HepG2 (cell line): ENCODE results near the gene DENND1C. TPM values are rescaled to one million over a fixed set of nuclear protein-coding genes. Genes with fewer than 3 reads are reported as not detected.

ENCODE experiments used
- CEBPG ChIP-seq: IDR thresholded peaks from 2 replicates; pipeline ENCODE4 v1.6.1; 2016
- ELF1 ChIP-seq: sonication (generic); formaldehyde crosslinking; IDR thresholded peaks from 2 replicates; pipeline ENCODE4 v1.4.0; 2020; ENCODE audit warnings: missing genetic modification reagents
- FOXJ3 ChIP-seq: sonication (generic); formaldehyde crosslinking; IDR thresholded peaks from 2 replicates; pipeline ENCODE4 v1.4.0; 2020; ENCODE audit warnings: missing genetic modification reagents, mild to moderate bottlenecking, borderline replicate concordance
- FOXK1 ChIP-seq: sonication (generic); formaldehyde crosslinking; IDR thresholded peaks from 2 replicates; pipeline ENCODE4 v1.4.0; 2020; ENCODE audit warnings: low read depth, missing genetic modification reagents, borderline replicate concordance
- KAT8 ChIP-seq: IDR thresholded peaks from 2 replicates; pipeline ENCODE4 v1.6.1; 2016; ENCODE audit warnings: missing genetic modification reagents, missing compliant biosample characterization
- NR1H2 ChIP-seq: sonication (generic); formaldehyde crosslinking; IDR thresholded peaks from 2 replicates; pipeline ENCODE4 v1.8.1; 2022; ENCODE audit warnings: low read depth, missing genetic modification reagents, borderline replicate concordance
- PAX8 ChIP-seq: sonication (generic); formaldehyde crosslinking; IDR thresholded peaks from 2 replicates; pipeline ENCODE4 v1.8.0; 2022; ENCODE audit warnings: mild to moderate bottlenecking, missing genetic modification reagents, borderline replicate concordance
- SOX13 ChIP-seq, 3 experiments: fragments of 450-650 bp in 1 of 3; sonication (generic) in 1 of 3; formaldehyde crosslinking in 1 of 3; IDR thresholded peaks in 2 of 3; conservative IDR thresholded peaks in 1 of 3; 2 replicates each; pipeline versions ENCODE4 v1.5.0 to v1.6.1; 2016 to 2020; ENCODE audit warnings: antibody characterized with exemption in 1 of 3, mild to moderate bottlenecking in 1 of 3, missing compliant biosample characterization in 1 of 3, missing genetic modification reagents in 1 of 3, moderate library complexity in 1 of 3
- ZBTB42 ChIP-seq: sonication (generic); formaldehyde crosslinking; IDR thresholded peaks from 2 replicates; pipeline ENCODE4 v1.5.0; 2020; ENCODE audit warnings: mild to moderate bottlenecking, missing genetic modification reagents
- ZFP90 ChIP-seq: sonication (generic); formaldehyde crosslinking; IDR thresholded peaks from 2 replicates; pipeline ENCODE4 v1.8.0; 2022; ENCODE audit warnings: missing genetic modification reagents, mild to moderate bottlenecking, inconsistent platforms, borderline replicate concordance
- ZNF207 ChIP-seq: fragments of 450-650 bp; IDR thresholded peaks from 2 replicates; pipeline ENCODE4 v1.6.1; 2016; ENCODE audit warnings: antibody characterized with exemption, borderline replicate concordance
- ZNF253 ChIP-seq: sonication (generic); formaldehyde crosslinking; IDR thresholded peaks from 2 replicates; pipeline ENCODE4 v1.8.0; 2022; ENCODE audit warnings: mild to moderate bottlenecking, missing genetic modification reagents, borderline replicate concordance
- ZNF33A ChIP-seq: sonication (generic); formaldehyde crosslinking; IDR thresholded peaks from 2 replicates; pipeline ENCODE4 v1.5.1; 2020; ENCODE audit warnings: missing genetic modification reagents, mild to moderate bottlenecking, moderate library complexity, borderline replicate concordance
- ZNF44 ChIP-seq: sonication (generic); formaldehyde crosslinking; IDR thresholded peaks from 2 replicates; pipeline ENCODE4 v1.5.1; 2020; ENCODE audit warnings: mild to moderate bottlenecking, missing genetic modification reagents
- ZNF644 ChIP-seq: IDR thresholded peaks from 2 replicates; pipeline ENCODE4 v1.6.1; 2016; ENCODE audit warnings: low read depth
- ZNF670 ChIP-seq: sonication (generic); formaldehyde crosslinking; IDR thresholded peaks from 2 replicates; pipeline ENCODE4 v1.8.0; 2022; ENCODE audit warnings: mild to moderate bottlenecking, missing genetic modification reagents, borderline replicate concordance
- ZNF710 ChIP-seq: sonication (generic); formaldehyde crosslinking; IDR thresholded peaks from 2 replicates; pipeline ENCODE4 v1.5.0; 2020; ENCODE audit warnings: mild to moderate bottlenecking, missing genetic modification reagents, borderline replicate concordance
- ZNF720 ChIP-seq: sonication (generic); formaldehyde crosslinking; IDR thresholded peaks from 2 replicates; pipeline ENCODE4 v1.4.0; 2020; ENCODE audit warnings: missing genetic modification reagents
- ZSCAN5A ChIP-seq: sonication (generic); formaldehyde crosslinking; IDR thresholded peaks from 2 replicates; pipeline ENCODE4 v1.8.0; 2022; ENCODE audit warnings: mild to moderate bottlenecking, missing genetic modification reagents, borderline replicate concordance
- polyA plus RNA-seq, 8 experiments: library from polyadenylated mRNA; depleted of rRNA in 3 of 8; stranded (reverse) in 7 of 8; unstranded in 1 of 8; fragments of >200 nt; fragmentation: Illumina TruSeq in 4 of 8; extraction: Trizol in 4 of 8; gene quantifications; 2 replicates each; pipeline versions ENCODE4 v1.2.1 to v1.2.3, GENCODE V29; 2011 to 2016; ENCODE audit warnings: low read depth in 4 of 8, missing spikeins in 1 of 8, mixed read lengths in 1 of 8; ENCODE audit not compliant: insufficient read depth in 1 of 8
- total RNA-seq, 5 experiments: library from RNA; depleted of rRNA; stranded (reverse); fragments of >200 nt; fragmentation: Illumina TruSeq; extraction: Trizol; gene quantifications; 2 replicates each; pipeline ENCODE4 v1.2.3, GENCODE V29; 2016; ENCODE audit warnings: low read depth in 1 of 5
- TF ChIP-seq, protein P1 (sequence below): IDR thresholded peaks from 2 replicates; pipeline ENCODE4 v1.6.1; 2016; ENCODE audit warnings: missing genetic modification reagents, missing compliant biosample characterization
- TF ChIP-seq, protein P2 (sequence below): sonication (generic); IDR thresholded peaks from 2 replicates; pipeline ENCODE4 v1.6.1; 2016; ENCODE audit warnings: low read depth, borderline replicate concordance
- TF ChIP-seq, protein P3 (sequence below): fragments of 450-650 bp; IDR thresholded peaks from 2 replicates; pipeline ENCODE4 v1.6.1; 2017
- TF ChIP-seq, protein P4 (sequence below): fragments of 450-650 bp; IDR thresholded peaks from 2 replicates; pipeline ENCODE4 v1.6.1; 2016

Gene DENND1C
- total and polyA plus RNA-seq, 2 of the 13 experiments (the other 11 are each of a cell fraction or from before 2014, with no cell fraction given), result 0.04 to 0.73 TPM

DNA sequence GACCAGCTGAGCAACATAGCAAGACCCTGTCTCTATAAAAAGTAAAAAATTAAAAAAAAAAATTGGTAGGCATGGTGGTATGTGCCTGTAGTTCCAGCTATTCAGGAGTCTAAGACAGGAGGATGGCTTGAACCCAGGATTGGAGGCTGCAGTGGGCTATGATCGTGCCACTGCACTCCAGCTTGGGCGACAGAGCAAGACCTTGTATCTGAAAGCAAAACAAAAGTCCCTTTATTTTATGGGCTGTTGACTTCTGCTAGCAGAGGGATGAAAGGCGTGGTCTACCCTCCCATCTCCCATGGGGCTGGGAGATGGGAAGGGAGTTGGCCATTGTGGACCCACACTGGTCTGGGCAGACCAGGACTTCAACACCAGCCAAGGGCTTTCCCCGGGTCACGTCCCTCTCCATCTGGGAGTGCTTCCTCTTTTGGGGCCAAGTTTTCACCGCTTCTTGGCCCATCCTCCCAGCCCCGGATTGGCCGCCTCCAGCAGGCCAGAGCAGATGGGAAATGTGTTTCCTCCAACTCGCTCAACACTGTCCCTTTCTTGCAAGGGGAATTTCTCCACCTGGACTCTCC is 47.0 kb upstream of the DENND1C start (continued):
- TF ChIP-seq, protein P1, sequence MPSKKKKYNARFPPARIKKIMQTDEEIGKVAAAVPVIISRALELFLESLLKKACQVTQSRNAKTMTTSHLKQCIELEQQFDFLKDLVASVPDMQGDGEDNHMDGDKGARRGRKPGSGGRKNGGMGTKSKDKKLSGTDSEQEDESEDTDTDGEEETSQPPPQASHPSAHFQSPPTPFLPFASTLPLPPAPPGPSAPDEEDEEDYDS (CRISPR knock-in tag), result no peak
- no peak for TF ChIP-seq FOXJ3
- TF ChIP-seq, protein P2, sequence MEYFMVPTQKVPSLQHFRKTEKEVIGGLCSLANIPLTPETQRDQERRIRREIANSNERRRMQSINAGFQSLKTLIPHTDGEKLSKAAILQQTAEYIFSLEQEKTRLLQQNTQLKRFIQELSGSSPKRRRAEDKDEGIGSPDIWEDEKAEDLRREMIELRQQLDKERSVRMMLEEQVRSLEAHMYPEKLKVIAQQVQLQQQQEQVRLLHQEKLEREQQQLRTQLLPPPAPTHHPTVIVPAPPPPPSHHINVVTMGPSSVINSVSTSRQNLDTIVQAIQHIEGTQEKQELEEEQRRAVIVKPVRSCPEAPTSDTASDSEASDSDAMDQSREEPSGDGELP, result no peak
- no peak for TF ChIP-seq ZNF207
- no peak for TF ChIP-seq ZNF253 (CRISPR knock-in tag)
- no peak for TF ChIP-seq ZBTB42
- peak; percentile 92 for TF ChIP-seq ZFP90 (CRISPR knock-in tag)
- no peak for TF ChIP-seq SOX13 (IDR thresholded peaks at IDR 0.05)
- TF ChIP-seq SOX13 (CRISPR knock-in tag; conservative IDR thresholded peaks at IDR 0.05 in 1 of 2, IDR thresholded peaks at IDR 0.05 in 1 of 2), result no peak
- no peak for TF ChIP-seq ZNF44
- TF ChIP-seq, protein P3, sequence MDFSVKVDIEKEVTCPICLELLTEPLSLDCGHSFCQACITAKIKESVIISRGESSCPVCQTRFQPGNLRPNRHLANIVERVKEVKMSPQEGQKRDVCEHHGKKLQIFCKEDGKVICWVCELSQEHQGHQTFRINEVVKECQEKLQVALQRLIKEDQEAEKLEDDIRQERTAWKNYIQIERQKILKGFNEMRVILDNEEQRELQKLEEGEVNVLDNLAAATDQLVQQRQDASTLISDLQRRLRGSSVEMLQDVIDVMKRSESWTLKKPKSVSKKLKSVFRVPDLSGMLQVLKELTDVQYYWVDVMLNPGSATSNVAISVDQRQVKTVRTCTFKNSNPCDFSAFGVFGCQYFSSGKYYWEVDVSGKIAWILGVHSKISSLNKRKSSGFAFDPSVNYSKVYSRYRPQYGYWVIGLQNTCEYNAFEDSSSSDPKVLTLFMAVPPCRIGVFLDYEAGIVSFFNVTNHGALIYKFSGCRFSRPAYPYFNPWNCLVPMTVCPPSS, result no peak
- TF ChIP-seq KAT8, result no peak
- TF ChIP-seq NR1H2 (CRISPR knock-in tag), result no peak
- no peak for TF ChIP-seq ZNF710 (CRISPR knock-in tag)
- no peak for TF ChIP-seq PAX8
- TF ChIP-seq ZNF720 (CRISPR knock-in tag), result no peak
- no peak for TF ChIP-seq ZNF33A
- TF ChIP-seq ZNF644 (CRISPR knock-in tag), result peak; percentile 88; the same call in 1 of the 2 replicates
- TF ChIP-seq CEBPG, result no peak
- no peak for TF ChIP-seq ELF1
- no peak for TF ChIP-seq FOXK1 (CRISPR knock-in tag)
- no peak for TF ChIP-seq ZSCAN5A
- TF ChIP-seq ZNF670, result no peak
- TF ChIP-seq, protein P4, sequence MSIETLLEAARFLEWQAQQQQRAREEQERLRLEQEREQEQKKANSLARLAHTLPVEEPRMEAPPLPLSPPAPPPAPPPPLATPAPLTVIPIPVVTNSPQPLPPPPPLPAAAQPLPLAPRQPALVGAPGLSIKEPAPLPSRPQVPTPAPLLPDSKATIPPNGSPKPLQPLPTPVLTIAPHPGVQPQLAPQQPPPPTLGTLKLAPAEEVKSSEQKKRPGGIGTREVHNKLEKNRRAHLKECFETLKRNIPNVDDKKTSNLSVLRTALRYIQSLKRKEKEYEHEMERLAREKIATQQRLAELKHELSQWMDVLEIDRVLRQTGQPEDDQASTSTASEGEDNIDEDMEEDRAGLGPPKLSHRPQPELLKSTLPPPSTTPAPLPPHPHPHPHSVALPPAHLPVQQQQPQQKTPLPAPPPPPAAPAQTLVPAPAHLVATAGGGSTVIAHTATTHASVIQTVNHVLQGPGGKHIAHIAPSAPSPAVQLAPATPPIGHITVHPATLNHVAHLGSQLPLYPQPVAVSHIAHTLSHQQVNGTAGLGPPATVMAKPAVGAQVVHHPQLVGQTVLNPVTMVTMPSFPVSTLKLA, result no peak
